NCI-H1436 treated with DMSO at 0.1 percent for 48 hours (cell line): ENCODE measurements around the gene SULF2.

Experiments
- DNase-seq: peaks from one replicate; lab custom pipeline; 2025; lab: John Stamatoyannopoulos, UW

The SULF2 gene

DNA sequence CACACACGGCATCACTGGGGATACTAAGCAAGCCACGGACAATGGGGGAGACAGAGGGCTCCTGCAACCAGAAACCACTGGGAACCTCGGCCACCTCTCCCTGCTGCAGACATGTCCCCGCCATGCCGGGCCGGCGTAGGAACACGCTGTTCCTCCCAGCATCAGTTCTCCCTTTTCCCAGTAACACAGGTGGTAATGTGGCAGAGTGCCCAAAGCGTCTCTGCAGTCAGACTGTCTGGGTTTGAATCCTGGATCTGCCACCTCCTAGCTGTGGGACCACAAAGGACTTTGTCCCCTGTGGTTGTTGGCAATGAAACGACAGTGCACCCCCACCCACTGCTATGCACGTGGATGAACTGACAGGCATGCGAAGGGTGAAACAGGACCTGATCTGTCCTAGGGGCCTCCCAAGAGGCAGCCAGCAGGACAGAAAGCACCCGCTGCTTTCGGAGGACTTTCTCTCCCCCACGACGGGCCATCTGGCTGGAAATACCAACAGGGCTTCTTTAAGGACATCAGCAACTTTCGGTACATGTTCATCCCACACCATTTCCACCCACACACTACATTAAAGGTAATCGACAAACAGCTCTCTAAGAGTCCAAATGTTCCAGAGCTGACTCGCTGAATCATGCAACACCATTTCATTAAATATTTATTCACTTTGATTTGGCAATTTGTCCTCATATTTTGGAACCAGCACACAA lies 74.1 kb downstream of the SULF2 start:
- no peak for DNase-seq

GRCh38 chr20:47710665-47711045 lies 74.6 kb downstream of the SULF2 start:
- no peak for DNase-seq

DNA sequence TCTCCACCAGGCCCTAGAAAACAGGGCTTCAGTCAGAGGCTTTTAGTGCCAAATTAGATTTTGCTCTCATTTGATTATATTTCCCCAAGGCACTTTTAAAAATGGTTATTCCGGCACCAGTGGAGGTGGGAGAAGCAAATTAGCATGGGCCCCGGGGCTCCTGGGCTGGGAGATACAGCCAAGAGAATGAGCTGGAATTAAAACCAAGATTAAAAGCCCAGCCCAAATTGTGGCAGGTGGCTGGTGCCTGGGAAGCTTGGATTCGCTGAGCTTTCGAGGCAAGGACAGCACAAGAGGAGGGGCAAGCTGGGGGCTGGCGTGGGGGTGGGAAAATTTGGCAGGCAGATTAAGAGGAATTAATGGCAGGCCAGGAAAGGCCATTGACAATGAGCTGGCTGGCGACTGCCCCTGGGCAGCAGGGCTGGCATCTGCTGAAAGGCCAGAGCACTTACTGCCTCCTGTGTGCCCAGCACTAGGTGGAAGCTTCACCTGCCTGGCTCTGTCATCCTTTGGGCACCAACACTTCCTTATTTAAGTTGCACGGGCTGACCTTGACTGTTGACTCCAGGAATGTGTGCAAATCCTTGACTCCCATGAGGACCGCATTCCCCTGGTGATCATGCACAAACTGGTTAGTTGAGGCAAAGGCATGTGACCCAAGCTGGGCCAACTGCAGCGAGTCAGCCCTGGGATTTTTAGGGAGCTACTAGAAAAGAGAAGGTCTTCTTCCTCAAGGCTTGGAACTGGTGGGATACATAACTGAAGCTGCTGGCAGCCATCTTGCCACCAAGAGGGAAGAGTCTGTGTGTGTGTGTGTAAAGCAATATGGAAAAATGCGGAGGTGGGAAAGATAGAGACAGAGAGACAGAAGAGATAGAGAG lies 76.1 kb downstream of the SULF2 start:
- DNase-seq = no peak

- no peak for DNase-seq
These were observed 77.0 kb downstream of the SULF2 start for GRCh38 chr20:47708140-47708807.

DNA sequence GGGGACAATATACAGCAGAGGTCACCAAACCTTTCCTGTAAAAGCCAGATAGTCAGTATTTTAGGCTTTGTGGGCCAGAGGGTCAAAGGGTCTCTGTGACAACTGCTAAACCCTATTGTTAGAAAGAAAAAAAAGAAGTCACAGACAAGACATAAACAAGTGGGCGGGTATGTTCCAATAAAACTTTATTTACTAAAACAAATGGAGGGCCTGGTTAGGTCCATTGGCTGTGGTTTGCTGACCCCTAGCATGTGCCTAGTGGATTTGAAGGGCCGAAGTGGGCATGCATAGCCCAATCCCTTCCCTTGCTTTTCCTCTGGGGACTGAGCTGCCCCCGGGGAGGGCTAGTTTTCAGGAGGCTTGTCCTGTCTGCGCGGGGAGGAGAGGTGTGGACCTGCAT lies 78.9 kb downstream of the SULF2 start:
- DNase-seq = no peak

GRCh38 chr20:47705497-47705856 lies 79.8 kb downstream of the SULF2 start:
- DNase-seq = no peak

DNA sequence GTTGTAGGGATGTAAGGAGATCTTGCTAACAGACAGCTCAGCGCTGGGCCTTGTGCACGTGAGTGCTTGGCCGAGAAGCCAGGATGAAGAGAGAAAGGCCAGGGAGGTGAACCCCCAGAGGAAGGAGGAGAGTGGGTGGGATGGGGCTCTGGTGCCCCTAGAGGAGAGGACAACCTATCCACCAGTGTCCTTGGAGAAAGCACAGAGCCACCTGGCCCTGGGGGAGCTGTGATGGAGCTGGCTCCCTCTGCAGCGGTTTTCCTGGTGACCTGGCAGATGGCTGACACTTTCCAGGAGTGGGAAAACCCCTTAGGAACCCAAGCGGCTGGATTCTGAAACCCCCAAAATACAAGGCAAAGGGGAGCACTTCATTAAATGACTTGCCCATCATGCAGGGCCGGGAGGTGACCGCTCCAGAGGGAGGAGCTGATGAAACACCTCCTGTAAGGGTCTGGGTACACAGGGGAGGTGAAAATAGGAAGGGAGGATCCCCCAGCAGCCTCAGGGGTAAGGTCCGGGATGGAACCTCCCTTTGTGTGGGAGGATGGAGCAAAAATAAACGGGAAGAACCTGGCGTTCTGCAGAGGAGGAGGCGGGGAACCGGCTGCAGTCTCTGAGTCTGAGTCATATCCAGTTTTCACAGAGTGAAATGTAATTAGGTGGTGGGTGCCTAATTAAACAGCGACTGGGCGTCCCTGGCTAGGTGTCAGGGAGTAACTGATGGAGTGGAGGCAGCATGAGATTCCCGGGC lies 80.4 kb downstream of the SULF2 start:
- no peak for DNase-seq

GRCh38 chr20:47703748-47704147 lies 81.5 kb downstream of the SULF2 start:
- no peak for DNase-seq

- no peak for DNase-seq
These were observed 83.7 kb downstream of the SULF2 start for GRCh38 chr20:47701612-47702011.

DNA sequence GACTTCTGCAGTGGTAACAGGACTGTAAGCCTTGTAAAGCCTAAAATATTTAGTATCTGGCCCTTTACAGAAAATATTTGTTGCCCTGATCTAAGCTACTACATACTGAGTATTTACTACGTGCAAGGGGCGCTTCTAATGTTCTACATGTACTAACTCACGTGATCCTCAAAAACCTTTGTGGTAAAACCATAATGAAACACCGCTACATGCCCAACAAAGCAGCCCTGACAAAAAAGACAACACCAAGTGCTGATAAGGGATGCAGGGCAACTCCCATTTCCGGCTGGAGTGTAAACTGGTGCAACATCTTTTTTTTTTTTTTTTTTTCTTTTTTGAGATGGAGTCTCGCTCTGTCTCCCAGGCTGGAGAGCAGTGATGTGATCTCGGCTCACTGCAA lies 85.0 kb downstream of the SULF2 start:
- no peak for DNase-seq

DNA sequence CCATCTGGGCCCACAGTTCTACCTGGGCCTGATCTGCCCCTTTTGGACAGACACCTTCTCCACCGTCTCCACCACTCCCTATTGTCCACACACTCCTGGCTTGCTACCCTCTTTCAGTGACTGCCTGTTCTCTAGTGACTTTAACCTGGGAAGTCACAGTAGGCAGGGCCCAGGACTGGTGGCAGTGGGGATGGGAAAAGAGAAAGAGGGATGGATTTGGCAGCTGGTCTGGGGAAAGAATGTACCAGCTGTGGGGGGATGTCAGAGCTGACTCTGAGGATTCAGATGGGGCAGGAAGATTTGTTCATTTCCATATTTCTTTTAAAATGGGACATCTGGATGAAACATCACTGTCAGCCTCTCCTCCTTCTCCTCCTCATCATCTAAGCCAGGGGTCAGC lies 85.5 kb downstream of the SULF2 start:
- DNase-seq = no peak

DNA sequence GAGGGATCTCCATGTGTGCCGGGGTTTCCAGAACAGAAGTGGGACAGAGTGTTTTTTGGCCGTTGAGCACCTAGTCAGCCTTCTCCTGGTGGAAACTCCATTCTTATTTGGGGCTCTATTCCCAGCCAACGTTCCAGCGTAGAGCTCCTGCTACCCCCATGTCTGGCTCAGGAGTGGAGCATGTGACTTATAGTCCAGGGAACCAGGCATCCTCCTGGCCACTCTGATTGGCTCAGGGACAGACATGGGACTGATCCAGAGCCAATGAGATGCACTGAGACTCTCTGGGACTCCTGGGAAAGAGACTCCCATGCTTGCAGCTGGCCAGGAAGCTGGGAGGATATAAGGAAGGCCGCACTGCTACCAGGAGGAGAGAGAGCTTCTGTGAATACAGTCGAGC lies 87.1 kb downstream of the SULF2 start:
- no peak for DNase-seq

GRCh38 chr20:47696856-47697255 lies 88.4 kb downstream of the SULF2 start:
- DNase-seq = no peak

GRCh38 chr20:47694021-47694818 lies 91.1 kb downstream of the SULF2 start:
- no peak for DNase-seq

DNA sequence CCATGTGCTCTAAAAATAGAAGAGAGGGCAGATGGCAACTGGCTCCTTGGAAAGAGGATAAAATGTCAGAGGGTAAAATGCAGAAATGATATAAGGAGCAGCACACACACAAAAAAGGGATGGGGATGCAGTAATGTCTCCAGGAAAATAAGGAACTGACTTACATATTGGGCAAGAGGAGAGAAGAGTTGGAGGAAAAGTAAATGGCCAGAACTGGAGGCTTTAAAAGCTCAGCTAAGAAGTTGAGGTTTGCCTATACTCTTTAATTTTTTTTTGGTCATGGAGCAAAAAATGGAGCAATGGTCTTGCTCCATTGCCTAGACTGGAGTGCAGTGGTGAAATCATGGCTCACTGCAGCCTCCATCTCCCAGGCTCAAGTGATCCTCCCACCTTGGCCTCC lies 93.7 kb downstream of the SULF2 start:
- DNase-seq = no peak

DNA sequence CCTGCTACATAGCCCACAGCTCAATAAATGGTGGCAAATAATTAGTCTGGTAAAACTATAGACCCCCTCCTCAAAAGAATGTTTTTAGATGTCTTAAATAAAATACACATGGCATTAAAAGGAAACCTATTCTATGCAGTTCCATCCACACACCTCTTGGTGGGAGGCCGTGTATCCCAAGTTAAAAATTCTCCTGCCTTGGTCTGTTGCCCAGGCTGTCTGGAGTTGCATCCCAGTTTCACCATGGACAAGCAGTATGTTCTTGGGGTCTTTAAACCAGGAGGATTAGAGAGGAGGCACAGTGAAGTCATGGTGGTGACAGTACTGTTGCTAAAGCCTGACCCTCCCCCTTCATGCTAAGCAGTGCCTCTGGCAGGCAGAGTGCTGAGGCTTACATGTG lies 95.5 kb downstream of the SULF2 start:
- no peak for DNase-seq

- no peak for DNase-seq
These were observed 96.6 kb downstream of the SULF2 start for GRCh38 chr20:47688385-47689381.

DNA sequence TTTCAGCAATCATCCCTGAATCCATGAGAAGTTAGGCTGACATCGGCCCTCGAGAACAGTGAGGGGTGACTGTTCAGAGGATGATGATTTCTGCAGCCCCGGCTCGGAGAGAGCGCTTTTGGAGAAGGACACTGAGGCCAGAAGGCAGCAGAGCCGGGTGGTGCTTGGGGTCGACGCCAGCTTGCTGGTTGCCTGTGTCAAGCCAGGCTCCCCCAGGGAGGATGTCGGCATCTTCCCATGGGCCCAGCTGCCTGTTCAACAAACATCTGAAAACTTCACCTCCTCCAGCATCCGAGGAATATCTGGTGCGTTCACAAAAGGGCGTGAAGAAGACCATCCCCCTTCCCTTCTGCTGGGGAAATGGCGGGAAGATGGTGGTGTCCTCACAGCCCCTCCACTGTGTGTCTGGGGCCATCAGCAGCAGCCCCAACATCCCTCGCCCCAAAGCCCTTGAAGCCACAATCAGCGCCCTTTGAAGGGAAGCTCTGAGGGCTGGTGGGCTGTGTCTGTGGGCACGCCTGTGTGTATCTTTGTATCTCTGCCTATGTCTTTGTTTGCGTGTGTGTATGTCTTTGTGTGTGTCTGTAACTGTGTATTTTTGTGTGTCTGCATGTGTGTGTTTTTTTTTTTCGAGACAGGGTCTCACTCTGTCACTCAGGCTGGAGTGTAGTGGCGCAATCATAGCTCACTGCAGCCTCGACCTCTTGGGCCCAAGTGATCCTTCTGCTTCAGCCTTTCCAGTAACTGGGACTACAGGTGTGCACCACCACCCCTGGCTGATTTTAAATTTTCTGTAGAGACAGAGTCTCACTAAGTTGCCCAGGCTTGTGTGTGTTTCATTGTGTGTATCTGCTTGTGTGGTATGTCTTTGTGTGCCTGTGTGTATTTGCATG lies 97.9 kb downstream of the SULF2 start:
- DNase-seq = no peak

DNA sequence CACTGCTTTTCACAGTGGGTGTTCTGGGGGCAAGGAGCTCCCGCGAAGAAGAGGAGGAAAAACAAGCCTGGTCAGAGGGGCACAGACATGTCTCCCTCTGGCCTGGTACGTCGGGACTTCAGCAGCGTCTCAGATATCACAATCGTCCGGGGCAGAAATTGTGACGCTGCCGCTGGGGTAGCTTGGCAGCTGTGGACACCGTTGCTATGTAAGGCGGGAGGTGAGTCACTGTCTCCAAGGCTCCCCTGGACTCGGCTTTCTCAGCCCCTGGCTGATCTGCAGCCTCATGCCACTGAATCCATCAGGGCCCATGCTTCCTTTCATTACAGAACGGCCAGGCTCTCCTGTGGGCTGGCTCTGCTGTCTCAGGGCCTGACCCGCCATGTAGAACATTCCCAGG lies 98.7 kb downstream of the SULF2 start:
- no peak for DNase-seq
